ENCODE measurements around the gene ASPG. TPM values are rescaled to one million over a fixed set of nuclear protein-coding genes. Genes with fewer than 3 reads are reported as not detected.

Gene ASPG
- total RNA-seq, 3 donors from 2014 or later, result 0.19 TPM; not detected in 2

- H3K36me3 Mint-ChIP-seq (ENCODE audit: insufficient read depth), result no peaks in the 10 kb centered on the region
- ATAC-seq (no peak), DNase-seq (no peak)
- H3K4me1 Mint-ChIP-seq (ENCODE audit: low read depth), result no peaks in the 10 kb centered on the region
- H3K4me3 Mint-ChIP-seq, result no peak overlapping the region
- no peaks in the 10 kb centered on the region for H3K9me3 Mint-ChIP-seq
- H3K27me3 Mint-ChIP-seq (ENCODE audit: low read depth), result no peaks in the 10 kb centered on the region
Observed at GRCh38 chr14:104103446-104104075, 18.1 kb downstream of the ASPG start.

GRCh38 chr14:104104076-104104901 is 18.8 kb downstream of the ASPG start:
- no peak for DNase-seq
- Mint-ChIP-seq H3K27me3 (ENCODE audit: low read depth) (no peaks in the 10 kb centered on the region), H3K9me3 (no peaks in the 10 kb centered on the region), H3K36me3 (ENCODE audit: insufficient read depth) (no peaks in the 10 kb centered on the region), H3K4me1 (ENCODE audit: low read depth) (no peaks in the 10 kb centered on the region), H3K4me3 (no peak overlapping the region)
- no peak for ATAC-seq

GRCh38 chr14:104105071-104105821 is 19.7 kb downstream of the ASPG start:
- no peak overlapping the region for H3K4me3 Mint-ChIP-seq
- ATAC-seq (no peak), DNase-seq (no peak)
- H3K36me3 Mint-ChIP-seq (ENCODE audit: insufficient read depth), result no peaks in the 10 kb centered on the region
- H3K9me3 Mint-ChIP-seq, result no peaks in the 10 kb centered on the region
- H3K27me3 Mint-ChIP-seq (ENCODE audit: low read depth), result no peaks in the 10 kb centered on the region
- H3K4me1 Mint-ChIP-seq (ENCODE audit: low read depth), result no peaks in the 10 kb centered on the region

- no peaks in the 10 kb centered on the region for H3K9me3 Mint-ChIP-seq
- DNase-seq, result no peak
- no peaks in the 10 kb centered on the region for H3K36me3 Mint-ChIP-seq (ENCODE audit: insufficient read depth)
- no peak overlapping the region for H3K4me3 Mint-ChIP-seq
- H3K4me1 Mint-ChIP-seq (ENCODE audit: low read depth), result no peaks in the 10 kb centered on the region
- no peak for ATAC-seq
- no peaks in the 10 kb centered on the region for H3K27me3 Mint-ChIP-seq (ENCODE audit: low read depth)
Observed at GRCh38 chr14:104105822-104106470, 20.4 kb downstream of the ASPG start.

GRCh38 chr14:104106471-104106991 is 21.0 kb downstream of the ASPG start:
- Mint-ChIP-seq H3K4me1 (ENCODE audit: low read depth) (no peaks in the 10 kb centered on the region), H3K27me3 (ENCODE audit: low read depth) (no peaks in the 10 kb centered on the region), H3K9me3 (no peaks in the 10 kb centered on the region), H3K36me3 (ENCODE audit: insufficient read depth) (no peaks in the 10 kb centered on the region), H3K4me3 (no peak overlapping the region)
- DNase-seq, result no peak
- no peak for ATAC-seq

- no peak overlapping the region for H3K4me3 Mint-ChIP-seq
- no peak for DNase-seq
- ATAC-seq, result no peak
Observed at GRCh38 chr14:104107101-104107581, 21.6 kb downstream of the ASPG start.

GRCh38 chr14:104107611-104108569 is 22.4 kb downstream of the ASPG start:
- H3K4me1 Mint-ChIP-seq (ENCODE audit: low read depth), result no peaks in the 10 kb centered on the region
- H3K27me3 Mint-ChIP-seq (ENCODE audit: low read depth), result no peaks in the 10 kb centered on the region
- H3K36me3 Mint-ChIP-seq (ENCODE audit: insufficient read depth), result no peaks in the 10 kb centered on the region
- H3K4me3 Mint-ChIP-seq, result no peak overlapping the region
- no peaks in the 10 kb centered on the region for H3K9me3 Mint-ChIP-seq
- DNase-seq (no peak), ATAC-seq (no peak)

More at GRCh38 chr14:104107101-104107581, 21.6 kb downstream of the ASPG start:
- H3K9me3 Mint-ChIP-seq, result no peaks in the 10 kb centered on the region
- no peaks in the 10 kb centered on the region for H3K4me1 Mint-ChIP-seq (ENCODE audit: low read depth)
- H3K27me3 Mint-ChIP-seq (ENCODE audit: low read depth), result no peaks in the 10 kb centered on the region
- no peaks in the 10 kb centered on the region for H3K36me3 Mint-ChIP-seq (ENCODE audit: insufficient read depth)

- H3K4me3 Mint-ChIP-seq, result no peak overlapping the region
- DNase-seq (no peak), ATAC-seq (no peak)
- no peaks in the 10 kb centered on the region for H3K36me3 Mint-ChIP-seq (ENCODE audit: insufficient read depth)
- H3K9me3 Mint-ChIP-seq, result no peaks in the 10 kb centered on the region
- no peaks in the 10 kb centered on the region for H3K4me1 Mint-ChIP-seq (ENCODE audit: low read depth)
- H3K27me3 Mint-ChIP-seq (ENCODE audit: low read depth), result no peaks in the 10 kb centered on the region
Observed at GRCh38 chr14:104108570-104109541, 23.4 kb downstream of the ASPG start.

- no peaks in the 10 kb centered on the region for H3K27me3 Mint-ChIP-seq (ENCODE audit: low read depth)
- no peaks in the 10 kb centered on the region for H3K36me3 Mint-ChIP-seq (ENCODE audit: insufficient read depth)
- H3K4me3 Mint-ChIP-seq, result no peak overlapping the region
- no peaks in the 10 kb centered on the region for H3K4me1 Mint-ChIP-seq (ENCODE audit: low read depth)
- ATAC-seq, result no peak
- H3K9me3 Mint-ChIP-seq, result no peaks in the 10 kb centered on the region
- no peak for DNase-seq
Observed at GRCh38 chr14:104109731-104110361, 24.3 kb downstream of the ASPG start.

GRCh38 chr14:104110491-104111209 is 25.1 kb downstream of the ASPG start:
- no peaks in the 10 kb centered on the region for H3K9me3 Mint-ChIP-seq
- DNase-seq (no peak), ATAC-seq (no peak)
- H3K4me3 Mint-ChIP-seq, result no peak overlapping the region
- H3K27me3 Mint-ChIP-seq (ENCODE audit: low read depth), result peaks cover 6% of the 10 kb centered on the region
- H3K4me1 Mint-ChIP-seq (ENCODE audit: low read depth), result no peaks in the 10 kb centered on the region
- H3K36me3 Mint-ChIP-seq (ENCODE audit: insufficient read depth), result no peaks in the 10 kb centered on the region

GRCh38 chr14:104111301-104112112 is 26.0 kb downstream of the ASPG start:
- H3K4me3 Mint-ChIP-seq, result no peak overlapping the region
- no peaks in the 10 kb centered on the region for H3K4me1 Mint-ChIP-seq (ENCODE audit: low read depth)
- no peaks in the 10 kb centered on the region for H3K9me3 Mint-ChIP-seq
- DNase-seq (no peak), ATAC-seq (no peak)
- no peaks in the 10 kb centered on the region for H3K36me3 Mint-ChIP-seq (ENCODE audit: insufficient read depth)
- H3K27me3 Mint-ChIP-seq (ENCODE audit: low read depth), result peaks cover 12% of the 10 kb centered on the region

Measured in activated T-cell treated with anti-CD3 and anti-CD28 coated beads, Interleukin-2, amount 50 U/mL, for 4 hours (primary cell).